ENCODE data around the gene EFCAB7. TPM values are rescaled to one million over a fixed set of nuclear protein-coding genes. Genes with fewer than 3 reads are reported as not detected.

Gene EFCAB7, protein sequence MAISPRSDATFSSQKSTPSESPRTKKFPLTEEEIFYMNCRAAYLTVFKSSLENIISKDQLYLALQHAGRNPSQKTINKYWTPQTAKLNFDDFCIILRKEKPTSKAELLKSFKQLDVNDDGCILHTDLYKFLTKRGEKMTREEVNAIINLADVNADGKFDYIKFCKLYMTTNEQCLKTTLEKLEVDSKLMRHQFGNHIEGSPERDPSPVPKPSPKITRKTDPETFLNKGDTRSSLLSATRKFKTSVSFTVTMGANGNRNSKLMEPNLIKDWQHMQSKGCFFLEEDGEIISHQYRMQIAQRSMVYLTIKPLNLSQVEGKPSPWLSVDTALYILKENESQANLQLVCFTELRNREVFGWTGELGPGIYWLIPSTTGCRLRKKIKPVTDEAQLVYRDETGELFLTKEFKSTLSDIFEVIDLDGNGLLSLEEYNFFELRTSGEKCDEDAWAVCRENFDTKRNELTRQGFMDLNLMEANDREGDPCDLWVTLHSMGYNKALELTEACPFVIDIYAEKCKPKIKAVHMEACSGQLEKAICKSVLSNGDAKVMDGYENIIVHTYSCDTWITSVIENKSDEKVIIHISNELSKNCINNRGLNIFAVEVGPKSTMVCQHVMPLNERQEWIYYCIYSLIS
- total RNA-seq (1 to 10 TPM; 3.6 to 8.2 (median 6.3) TPM), polyA plus RNA-seq (1 to 10 TPM; 2.9 to 4.1 (median 3.1) TPM)
- long read RNA-seq, donor 1, partial matches to known transcripts, result 0 of 1 reads
- long read RNA-seq, donor 1, other reads (novel, unspliced or antisense), result 0 of 1 reads
- long read RNA-seq, donor 2, result 0 reads

DNA sequence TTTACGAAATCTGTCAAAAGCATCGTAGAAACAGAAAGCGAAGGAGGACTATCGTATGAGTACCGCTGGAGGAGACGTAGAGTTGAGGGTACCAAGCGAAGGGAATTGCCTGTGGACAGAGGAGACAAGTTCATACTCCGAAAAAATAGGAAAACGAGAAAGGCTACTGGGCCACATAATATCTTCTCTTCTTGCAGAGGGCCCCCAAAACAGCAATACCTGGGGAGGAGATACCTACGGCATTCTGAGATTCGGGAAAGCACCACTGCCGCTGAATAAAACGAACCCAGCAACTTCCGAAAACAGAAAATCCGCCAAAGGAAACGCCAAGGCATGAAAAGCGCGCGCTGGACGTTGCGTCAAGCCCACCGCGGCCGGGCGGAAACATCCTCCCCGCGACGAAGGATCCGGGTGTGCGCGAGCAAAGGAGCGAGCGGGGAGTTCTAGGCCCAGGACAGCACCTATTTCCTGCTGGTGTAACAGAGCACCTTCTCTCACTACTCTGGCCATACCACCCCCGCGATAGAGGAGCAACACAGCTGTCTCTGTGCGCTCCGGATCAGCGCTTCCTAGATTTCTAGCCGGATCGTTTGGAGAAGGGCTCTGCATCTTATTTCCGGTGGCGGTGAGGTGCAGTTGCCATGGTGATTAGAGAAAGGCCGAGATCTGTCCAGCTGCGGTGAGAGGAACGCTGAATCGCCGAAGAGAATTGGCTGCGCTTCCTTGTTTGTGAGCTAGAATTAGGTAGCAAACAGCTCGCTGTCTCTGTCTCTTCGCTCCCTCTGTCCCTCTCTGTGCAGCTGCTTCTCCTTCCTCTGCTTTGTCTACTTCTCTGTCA is at the start of gene EFCAB7, which contains the start of gene ITGB3BP:
TSS of gene EFCAB7 (plus strand) at position 635 of the 838 bp plus-strand sequence. CDS start 2,048 bp downstream, outside the sequence.
TSS of gene ITGB3BP (minus strand) at position 335 of the 838 bp plus-strand sequence. CDS start at position 243, 92 bp downstream.
- Histone ChIP-seq H3K27ac (peak within 1 kb of the TSS; percentile 84 to 96 (median 94)), H3K4me1 (peaks cover 13 to 31% (median 29%) of the 10 kb centered on the region in 6 donors), H3K27me3 (replicated peaks in 1 of 7) (no peaks in the 10 kb centered on the region), H3K4me3 (peak within 1 kb of the TSS; percentile 52 to 85 (median 66)), H3K9me3 (no peaks in the 10 kb centered on the region), H3K36me3 (peaks cover 0 to 15% (median 0%) of the 10 kb centered on the region in 6 donors)
- DNase-seq, result peak; percentile 94
- TF ChIP-seq, protein P1, sequence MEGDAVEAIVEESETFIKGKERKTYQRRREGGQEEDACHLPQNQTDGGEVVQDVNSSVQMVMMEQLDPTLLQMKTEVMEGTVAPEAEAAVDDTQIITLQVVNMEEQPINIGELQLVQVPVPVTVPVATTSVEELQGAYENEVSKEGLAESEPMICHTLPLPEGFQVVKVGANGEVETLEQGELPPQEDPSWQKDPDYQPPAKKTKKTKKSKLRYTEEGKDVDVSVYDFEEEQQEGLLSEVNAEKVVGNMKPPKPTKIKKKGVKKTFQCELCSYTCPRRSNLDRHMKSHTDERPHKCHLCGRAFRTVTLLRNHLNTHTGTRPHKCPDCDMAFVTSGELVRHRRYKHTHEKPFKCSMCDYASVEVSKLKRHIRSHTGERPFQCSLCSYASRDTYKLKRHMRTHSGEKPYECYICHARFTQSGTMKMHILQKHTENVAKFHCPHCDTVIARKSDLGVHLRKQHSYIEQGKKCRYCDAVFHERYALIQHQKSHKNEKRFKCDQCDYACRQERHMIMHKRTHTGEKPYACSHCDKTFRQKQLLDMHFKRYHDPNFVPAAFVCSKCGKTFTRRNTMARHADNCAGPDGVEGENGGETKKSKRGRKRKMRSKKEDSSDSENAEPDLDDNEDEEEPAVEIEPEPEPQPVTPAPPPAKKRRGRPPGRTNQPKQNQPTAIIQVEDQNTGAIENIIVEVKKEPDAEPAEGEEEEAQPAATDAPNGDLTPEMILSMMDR (IDR thresholded peaks at IDR 0.05 in 8 of 11, conservative IDR thresholded peaks at IDR 0.05 in 3 of 11), result no peak
- peak in 1 of 3 donors; percentile 74 for TF ChIP-seq POLR2A (IDR thresholded peaks at IDR 0.05)
- peak; percentile 79 to 91 (median 85) for TF ChIP-seq POLR2AphosphoS5 (IDR thresholded peaks at IDR 0.05)
- intact Hi-C loops (cut with DNase I; ENCODE audit: low total_unique reads), result no loop called here
- WGBS, 5 donors, result 0 to 1% (median 0%) methylated on average over 50 of the region's 50 CpGs

DNA sequence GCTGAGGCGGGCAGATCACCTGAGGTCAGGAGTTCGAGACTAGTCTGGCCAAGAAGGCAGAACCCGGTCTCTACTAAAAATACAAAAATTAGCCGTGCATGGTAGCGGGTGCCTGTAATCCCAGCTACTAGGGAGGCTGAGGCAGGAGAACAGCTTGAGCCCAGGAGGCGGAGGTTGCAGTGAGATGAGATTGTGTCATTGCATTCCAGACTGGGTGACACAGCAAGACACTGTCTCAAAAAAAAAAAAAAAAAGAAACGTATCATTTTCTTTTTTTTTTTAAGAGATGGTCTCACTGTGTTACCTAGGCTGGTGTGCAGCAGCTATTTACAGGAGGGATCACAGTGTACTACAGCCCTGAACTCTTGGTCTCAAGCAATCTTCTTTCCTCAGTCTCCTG is 47.6 kb upstream of the EFCAB7 start:
- H3K9me3 ChIP-seq, result peaks cover 0 to 4% (median under 1%) of the 10 kb centered on the region in 8 donors
- H3K4me1 ChIP-seq, result no peaks in the 10 kb centered on the region
- H3K4me3 ChIP-seq, result no peak overlapping the region
- intact Hi-C loops (cut with DNase I; ENCODE audit: low total_unique reads), result no loop called here
- H3K27me3 ChIP-seq (replicated peaks in 1 of 7), result no peaks in the 10 kb centered on the region
- H3K27ac ChIP-seq, result no peak overlapping the region
- 80 to 96% (median 91%) methylated on average over 7 of the region's 7 CpGs for WGBS, 5 donors
- no peak for DNase-seq
- H3K36me3 ChIP-seq, result peaks cover 0 to 13% (median 0%) of the 10 kb centered on the region in 6 donors
- TF ChIP-seq, protein P1 (IDR thresholded peaks at IDR 0.05 in 8 of 11, conservative IDR thresholded peaks at IDR 0.05 in 3 of 11), result no peak
- TF ChIP-seq POLR2AphosphoS5 (IDR thresholded peaks at IDR 0.05), result no peak
- no peak for TF ChIP-seq POLR2A (IDR thresholded peaks at IDR 0.05)

DNA sequence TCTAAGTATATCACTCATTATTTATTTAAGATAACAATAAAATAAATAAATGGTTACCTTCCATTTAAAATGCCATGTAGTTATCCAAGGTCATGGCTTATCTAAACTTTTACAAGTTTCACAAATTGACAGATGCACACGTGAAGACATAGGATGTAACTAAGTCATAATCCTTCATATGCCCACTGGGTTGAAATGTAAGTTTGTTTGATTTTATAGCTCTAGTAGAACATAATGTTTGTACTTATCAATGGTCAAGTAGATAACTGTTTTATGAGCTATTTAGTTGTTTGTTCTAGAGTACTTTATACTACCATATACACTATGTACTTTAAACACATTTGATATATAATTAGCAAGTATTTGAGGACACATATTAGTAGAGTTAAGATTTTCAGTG is 43.3 kb upstream of the EFCAB7 start:
- Histone ChIP-seq H3K4me1 (no peaks in the 10 kb centered on the region), H3K4me3 (no peak overlapping the region), H3K27ac (no peak overlapping the region), H3K9me3 (no peaks in the 10 kb centered on the region), H3K27me3 (replicated peaks in 1 of 7) (no peaks in the 10 kb centered on the region), H3K36me3 (peaks cover 0 to 13% (median 0%) of the 10 kb centered on the region in 6 donors)
- no peak for DNase-seq
- 79 to 95% (median 86%) methylated on average over 1 of the region's 1 CpG for WGBS, 5 donors
- intact Hi-C loops (cut with DNase I; ENCODE audit: low total_unique reads), result no loop called here
- TF ChIP-seq POLR2A (IDR thresholded peaks at IDR 0.05) (no peak), POLR2AphosphoS5 (IDR thresholded peaks at IDR 0.05) (no peak)
- TF ChIP-seq, protein P1 (IDR thresholded peaks at IDR 0.05 in 8 of 11, conservative IDR thresholded peaks at IDR 0.05 in 3 of 11), result no peak
